ENCODE results near the gene EDN1.

DNA sequence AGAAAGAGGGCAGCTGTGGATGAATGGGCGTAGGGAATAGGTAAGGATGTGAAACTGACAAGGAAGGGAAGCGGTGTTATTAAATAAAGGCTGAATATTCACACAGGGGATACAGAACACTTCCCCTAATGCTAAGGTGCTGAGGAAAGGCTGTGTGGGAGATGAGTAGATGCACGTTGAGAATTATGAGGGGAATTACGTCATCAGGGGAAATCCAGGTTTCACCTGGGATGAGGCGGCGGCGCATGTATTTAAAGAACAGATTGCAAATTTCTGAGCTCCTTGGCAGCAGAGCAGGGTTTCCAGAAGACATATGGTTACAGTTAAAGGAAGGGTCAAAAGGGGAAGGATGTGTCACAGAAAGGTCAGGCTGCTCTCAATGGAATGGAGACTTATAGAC, 28.7 kb upstream of the EDN1 start:
- no peak for TF ChIP-seq SMARCA5 (IDR thresholded peaks at IDR 0.05)
- TF ChIP-seq, protein P1, sequence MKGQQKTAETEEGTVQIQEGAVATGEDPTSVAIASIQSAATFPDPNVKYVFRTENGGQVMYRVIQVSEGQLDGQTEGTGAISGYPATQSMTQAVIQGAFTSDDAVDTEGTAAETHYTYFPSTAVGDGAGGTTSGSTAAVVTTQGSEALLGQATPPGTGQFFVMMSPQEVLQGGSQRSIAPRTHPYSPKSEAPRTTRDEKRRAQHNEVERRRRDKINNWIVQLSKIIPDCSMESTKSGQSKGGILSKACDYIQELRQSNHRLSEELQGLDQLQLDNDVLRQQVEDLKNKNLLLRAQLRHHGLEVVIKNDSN (IDR thresholded peaks at IDR 0.05; ENCODE audit: borderline replicate concordance, extremely low read length, insufficient read depth, low read depth, low read length): no peak
- no peak for TF ChIP-seq POLR2A (IDR thresholded peaks at IDR 0.05; ENCODE audit: low read depth, low read length)
- TF ChIP-seq RCOR1 (conservative IDR thresholded peaks at IDR 0.05; ENCODE audit: low read depth, low read length): no peak
- no peak for TF ChIP-seq SP1 (IDR thresholded peaks at IDR 0.05; ENCODE audit: low read depth, low read length)
- no peak for TF ChIP-seq CEBPB (IDR thresholded peaks at IDR 0.05; ENCODE audit: borderline replicate concordance in 1 of 2, low read depth in 2 of 2, low read length in 2 of 2)
- TF ChIP-seq, protein P2, sequence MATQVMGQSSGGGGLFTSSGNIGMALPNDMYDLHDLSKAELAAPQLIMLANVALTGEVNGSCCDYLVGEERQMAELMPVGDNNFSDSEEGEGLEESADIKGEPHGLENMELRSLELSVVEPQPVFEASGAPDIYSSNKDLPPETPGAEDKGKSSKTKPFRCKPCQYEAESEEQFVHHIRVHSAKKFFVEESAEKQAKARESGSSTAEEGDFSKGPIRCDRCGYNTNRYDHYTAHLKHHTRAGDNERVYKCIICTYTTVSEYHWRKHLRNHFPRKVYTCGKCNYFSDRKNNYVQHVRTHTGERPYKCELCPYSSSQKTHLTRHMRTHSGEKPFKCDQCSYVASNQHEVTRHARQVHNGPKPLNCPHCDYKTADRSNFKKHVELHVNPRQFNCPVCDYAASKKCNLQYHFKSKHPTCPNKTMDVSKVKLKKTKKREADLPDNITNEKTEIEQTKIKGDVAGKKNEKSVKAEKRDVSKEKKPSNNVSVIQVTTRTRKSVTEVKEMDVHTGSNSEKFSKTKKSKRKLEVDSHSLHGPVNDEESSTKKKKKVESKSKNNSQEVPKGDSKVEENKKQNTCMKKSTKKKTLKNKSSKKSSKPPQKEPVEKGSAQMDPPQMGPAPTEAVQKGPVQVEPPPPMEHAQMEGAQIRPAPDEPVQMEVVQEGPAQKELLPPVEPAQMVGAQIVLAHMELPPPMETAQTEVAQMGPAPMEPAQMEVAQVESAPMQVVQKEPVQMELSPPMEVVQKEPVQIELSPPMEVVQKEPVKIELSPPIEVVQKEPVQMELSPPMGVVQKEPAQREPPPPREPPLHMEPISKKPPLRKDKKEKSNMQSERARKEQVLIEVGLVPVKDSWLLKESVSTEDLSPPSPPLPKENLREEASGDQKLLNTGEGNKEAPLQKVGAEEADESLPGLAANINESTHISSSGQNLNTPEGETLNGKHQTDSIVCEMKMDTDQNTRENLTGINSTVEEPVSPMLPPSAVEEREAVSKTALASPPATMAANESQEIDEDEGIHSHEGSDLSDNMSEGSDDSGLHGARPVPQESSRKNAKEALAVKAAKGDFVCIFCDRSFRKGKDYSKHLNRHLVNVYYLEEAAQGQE (IDR thresholded peaks at IDR 0.05; ENCODE audit: low read depth, low read length): no peak
- TF ChIP-seq, protein P3, sequence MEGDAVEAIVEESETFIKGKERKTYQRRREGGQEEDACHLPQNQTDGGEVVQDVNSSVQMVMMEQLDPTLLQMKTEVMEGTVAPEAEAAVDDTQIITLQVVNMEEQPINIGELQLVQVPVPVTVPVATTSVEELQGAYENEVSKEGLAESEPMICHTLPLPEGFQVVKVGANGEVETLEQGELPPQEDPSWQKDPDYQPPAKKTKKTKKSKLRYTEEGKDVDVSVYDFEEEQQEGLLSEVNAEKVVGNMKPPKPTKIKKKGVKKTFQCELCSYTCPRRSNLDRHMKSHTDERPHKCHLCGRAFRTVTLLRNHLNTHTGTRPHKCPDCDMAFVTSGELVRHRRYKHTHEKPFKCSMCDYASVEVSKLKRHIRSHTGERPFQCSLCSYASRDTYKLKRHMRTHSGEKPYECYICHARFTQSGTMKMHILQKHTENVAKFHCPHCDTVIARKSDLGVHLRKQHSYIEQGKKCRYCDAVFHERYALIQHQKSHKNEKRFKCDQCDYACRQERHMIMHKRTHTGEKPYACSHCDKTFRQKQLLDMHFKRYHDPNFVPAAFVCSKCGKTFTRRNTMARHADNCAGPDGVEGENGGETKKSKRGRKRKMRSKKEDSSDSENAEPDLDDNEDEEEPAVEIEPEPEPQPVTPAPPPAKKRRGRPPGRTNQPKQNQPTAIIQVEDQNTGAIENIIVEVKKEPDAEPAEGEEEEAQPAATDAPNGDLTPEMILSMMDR (IDR thresholded peaks at IDR 0.05 in 2 of 3, conservative IDR thresholded peaks at IDR 0.05 in 1 of 3; ENCODE audit: control insufficient read depth in 2 of 3, extremely low read depth in 1 of 3, insufficient read depth in 1 of 3, low read depth in 3 of 3, low read length in 3 of 3): no peak
- no peak for TF ChIP-seq EGR1 (IDR thresholded peaks at IDR 0.05; ENCODE audit: borderline replicate concordance in 1 of 2, low read depth in 2 of 2, low read length in 2 of 2)
